Stimulated activated CD4-positive, alpha-beta T cell treated with anti-CD3 and anti-CD28 coated beads, Interleukin-4, amount 100 ng/mL, for 4 hours (primary cell): ENCODE results near the gene SRGAP2.
"Not testable (repeated sequence)": the region's sequence is repeated elsewhere in the genome, so short reads cannot be mapped to it uniquely, and the experiment has no call there.

ENCODE experiments used
- DNase-seq, 2 experiments: peaks; one replicate each; pipeline ENCODE4 v3.0.0-alpha.2; 2020

SRGAP2 gene

GRCh38 chr1:206210802-206211201 lies 7.5 kb downstream of the SRGAP2 start:
- DNase-seq: not testable (repeated sequence)

DNA sequence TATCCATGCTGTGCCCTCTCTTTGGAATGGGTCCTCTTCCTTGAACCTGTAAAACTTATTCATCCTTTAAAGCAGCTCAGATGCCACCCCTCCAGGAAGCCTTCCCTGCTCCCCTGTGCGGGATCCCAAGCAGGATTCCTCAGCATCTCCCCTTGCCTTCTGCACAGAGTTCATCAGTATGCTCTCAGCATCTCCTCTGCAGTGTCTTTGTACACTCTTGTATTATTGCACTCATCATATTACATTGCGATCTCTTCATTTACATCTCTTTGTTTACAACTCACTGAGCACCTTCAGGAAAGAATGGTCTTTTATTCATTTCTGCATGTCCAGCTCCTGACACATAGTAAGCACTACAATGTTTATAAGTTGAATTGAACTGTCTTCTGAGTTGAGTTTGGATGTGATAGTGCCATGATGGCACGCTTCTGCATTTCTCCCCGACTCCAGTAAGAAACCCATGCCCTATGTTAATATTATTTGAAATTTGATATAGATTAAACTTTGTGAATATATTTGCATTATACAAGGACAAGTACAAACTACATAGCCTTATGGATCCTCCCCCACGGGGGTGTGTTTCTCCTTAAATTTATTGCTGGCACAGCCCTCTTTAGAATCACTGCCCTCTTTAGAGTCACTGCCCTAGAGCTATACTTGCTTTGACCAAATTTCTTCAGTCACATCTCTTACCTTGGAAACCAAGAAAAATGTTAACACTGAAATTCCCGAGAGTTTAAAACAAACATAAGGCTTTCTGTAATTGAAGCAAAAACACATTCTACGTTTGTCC lies 12.5 kb downstream of the SRGAP2 start:
- not testable (repeated sequence) for DNase-seq

DNA sequence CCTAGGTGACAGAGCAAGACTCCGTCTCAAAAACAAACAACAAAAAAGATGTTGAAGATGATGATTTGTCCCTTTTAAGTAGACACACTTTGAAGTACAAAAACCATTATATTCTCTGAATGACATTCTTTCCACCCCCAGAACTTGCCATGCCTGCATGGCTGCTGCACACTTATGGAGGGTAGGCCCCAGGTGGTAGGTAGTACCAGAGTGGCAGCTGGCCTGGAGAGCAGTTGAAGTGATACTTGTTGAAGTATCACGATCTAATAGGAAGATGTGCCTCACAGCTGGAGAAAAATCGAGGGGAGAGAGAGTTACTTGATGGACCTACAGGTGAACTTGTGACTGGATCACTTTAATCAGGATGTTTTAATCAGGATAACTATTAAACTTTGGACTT lies 14.9 kb downstream of the SRGAP2 start:
- not testable (repeated sequence) for DNase-seq

DNA sequence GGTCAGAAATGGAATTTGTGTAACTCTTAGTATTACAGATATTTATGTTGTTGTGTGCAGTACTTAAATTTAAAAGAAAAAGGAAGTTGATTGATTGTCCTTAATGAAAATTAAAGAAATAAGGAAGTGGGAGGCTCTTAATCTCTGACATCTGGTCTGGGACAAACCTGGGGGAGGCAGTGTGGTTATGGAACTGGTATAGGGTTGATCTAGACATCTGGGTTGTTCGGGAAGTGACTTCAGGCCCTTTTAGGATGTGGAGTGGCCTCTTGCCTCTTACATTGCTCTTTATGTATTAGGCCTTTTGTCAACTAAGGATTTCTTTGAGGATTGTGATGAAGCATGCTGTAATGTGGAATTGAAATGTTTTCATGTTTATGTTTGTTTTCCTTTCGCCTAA lies 15.4 kb downstream of the SRGAP2 start:
- not testable (repeated sequence) for DNase-seq

GRCh38 chr1:206219514-206220331 lies 16.4 kb downstream of the SRGAP2 start:
- not testable (repeated sequence) for DNase-seq

GRCh38 chr1:206220332-206221000 lies 17.1 kb downstream of the SRGAP2 start:
- DNase-seq: not testable (repeated sequence)

GRCh38 chr1:206221585-206221984 lies 18.2 kb downstream of the SRGAP2 start:
- DNase-seq: not testable (repeated sequence)

DNA sequence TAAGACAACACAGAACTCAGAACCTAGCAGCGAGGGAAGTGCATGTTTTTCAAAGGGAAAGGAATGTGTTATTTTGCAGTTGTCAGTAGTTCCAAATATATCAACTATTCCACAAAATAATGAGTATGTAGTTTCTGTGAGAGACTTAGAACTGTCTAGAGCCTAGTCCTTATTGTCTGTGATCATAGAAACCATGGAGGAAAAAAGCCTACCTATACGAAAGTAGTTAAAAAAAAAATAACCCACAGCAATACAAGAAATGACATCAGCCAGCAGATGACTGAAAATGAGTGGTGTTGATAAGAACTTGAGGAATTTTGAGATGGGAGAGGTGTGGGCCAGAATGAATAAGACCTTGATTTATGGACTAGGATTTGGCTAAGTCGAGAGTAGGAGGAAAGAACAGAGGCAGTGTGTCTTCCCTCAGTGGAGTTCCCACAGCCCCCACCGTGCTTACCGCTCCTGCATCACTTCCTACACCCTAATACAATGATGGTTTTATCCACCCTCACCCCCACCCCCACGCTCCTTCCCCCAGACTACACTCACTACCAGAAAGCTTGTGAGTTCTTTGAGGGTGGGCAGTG lies 20.9 kb downstream of the SRGAP2 start:
- not testable (repeated sequence) for DNase-seq

GRCh38 chr1:206225386-206225785 lies 22.0 kb downstream of the SRGAP2 start:
- DNase-seq: not testable (repeated sequence)

GRCh38 chr1:206226886-206227285 lies 23.5 kb downstream of the SRGAP2 start:
- not testable (repeated sequence) for DNase-seq

- not testable (repeated sequence) for DNase-seq
These were observed 25.9 kb downstream of the SRGAP2 start for GRCh38 chr1:206229286-206229685.

DNA sequence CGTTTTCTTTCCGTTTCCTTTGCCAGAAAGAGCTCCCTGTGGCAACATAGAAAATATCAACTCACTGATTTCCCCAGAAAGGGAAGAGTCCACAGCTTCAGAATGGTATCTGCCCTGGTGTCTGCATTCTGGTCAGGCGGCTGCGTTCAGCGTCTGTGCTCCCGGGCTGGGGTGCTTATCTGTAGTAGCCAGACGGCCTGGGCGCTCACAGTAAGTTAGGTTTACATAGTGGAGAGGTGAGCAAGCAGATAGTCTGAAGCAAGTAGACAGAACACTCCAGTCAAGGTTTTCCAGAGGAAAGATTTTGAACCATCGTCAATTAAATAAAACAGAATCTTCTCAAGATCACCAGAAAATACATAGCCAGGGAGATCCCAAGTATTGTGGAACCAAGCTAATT lies 28.6 kb downstream of the SRGAP2 start:
- DNase-seq: not testable (repeated sequence)

DNA sequence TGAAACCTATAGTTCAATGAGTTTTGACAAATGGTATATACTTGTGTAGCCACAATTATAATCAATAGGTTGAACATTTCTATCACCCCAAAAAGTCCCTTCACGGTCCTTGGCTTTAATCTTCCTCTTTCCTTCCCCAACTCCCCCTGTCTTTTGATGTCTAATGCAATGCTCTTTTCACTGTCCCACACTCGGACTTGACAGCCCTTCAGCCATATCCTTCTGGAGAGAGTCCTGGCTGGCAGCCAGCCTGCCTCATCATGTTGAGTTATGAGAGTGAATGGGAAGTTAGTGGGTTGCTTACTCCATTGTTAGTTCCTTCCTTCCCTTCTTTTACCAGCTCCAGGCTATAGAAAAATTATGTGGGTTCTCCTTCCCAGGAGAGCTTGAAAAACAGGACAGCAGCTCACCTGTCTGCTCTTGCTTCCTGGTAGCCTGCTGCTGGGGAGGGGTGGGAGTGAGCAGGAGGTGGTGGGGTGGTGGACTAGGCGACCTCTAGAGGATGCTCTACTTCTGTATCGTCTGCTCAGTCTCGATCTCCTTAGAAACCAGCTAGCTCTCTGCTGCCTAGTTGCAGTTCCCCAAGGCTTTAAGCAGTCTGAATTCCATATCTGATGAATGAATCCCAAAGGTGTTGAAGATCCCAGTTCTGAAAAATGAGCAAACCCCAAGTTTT lies 29.8 kb downstream of the SRGAP2 start:
- DNase-seq: not testable (repeated sequence)

DNA sequence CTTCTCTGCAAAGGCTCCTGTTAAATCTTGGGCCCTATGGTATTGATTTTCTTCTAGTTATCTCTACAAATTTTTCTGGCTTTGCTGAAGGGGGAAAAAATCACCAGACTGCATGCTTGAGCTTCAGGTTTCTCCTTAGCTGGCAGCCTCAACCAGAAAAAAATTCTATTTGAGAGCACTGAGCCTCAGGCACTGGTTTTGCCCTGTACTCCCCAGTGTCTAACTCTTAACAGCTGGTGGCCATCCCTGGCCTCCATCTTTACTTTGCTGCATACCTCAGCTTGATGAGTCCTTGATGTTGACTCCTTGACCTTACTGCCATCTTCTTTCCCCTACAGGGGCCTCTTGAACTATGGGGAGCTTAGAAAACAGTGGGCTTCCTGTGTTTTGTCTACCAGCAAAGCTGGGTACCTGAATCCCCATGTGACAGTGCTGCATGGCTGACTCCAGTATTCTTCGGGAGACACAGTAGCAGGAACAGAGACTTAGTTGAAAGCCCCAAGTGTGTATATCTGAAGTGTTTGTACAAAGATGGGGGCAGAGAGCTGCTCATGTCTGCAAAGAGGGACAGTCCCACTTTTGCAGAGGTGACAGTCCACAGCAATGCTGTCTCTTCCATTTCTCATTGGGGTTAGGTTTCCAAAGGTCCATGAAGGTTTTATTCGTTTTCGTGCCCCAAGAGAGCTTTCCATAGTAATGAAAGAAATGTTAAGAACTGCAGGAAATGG lies 31.0 kb downstream of the SRGAP2 start:
- not testable (repeated sequence) for DNase-seq

- DNase-seq: not testable (repeated sequence)
These were observed 31.8 kb downstream of the SRGAP2 start for GRCh38 chr1:206235190-206235589.

DNA sequence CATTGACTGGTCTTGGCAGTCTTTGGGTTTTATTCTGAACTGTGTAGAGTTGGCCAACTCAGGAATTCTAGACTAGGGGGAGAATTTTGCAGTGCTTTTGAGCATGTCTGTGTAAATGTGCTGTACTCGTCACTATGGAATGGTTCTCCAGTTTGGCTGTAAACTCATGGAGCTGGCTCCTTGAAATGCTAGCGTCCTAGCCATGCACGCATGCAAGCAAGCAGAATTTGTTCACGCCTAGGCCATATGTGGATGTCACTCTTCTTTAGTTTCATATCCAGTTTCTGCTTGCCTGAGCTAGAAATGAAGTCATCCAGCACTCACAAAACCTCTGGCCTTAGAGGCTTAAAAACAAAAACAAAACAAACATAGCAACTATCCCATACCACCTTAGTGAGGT lies 36.9 kb downstream of the SRGAP2 start:
- DNase-seq: not testable (repeated sequence)

- DNase-seq: not testable (repeated sequence)
These were observed 40.0 kb downstream of the SRGAP2 start for GRCh38 chr1:206243335-206243734.

DNA sequence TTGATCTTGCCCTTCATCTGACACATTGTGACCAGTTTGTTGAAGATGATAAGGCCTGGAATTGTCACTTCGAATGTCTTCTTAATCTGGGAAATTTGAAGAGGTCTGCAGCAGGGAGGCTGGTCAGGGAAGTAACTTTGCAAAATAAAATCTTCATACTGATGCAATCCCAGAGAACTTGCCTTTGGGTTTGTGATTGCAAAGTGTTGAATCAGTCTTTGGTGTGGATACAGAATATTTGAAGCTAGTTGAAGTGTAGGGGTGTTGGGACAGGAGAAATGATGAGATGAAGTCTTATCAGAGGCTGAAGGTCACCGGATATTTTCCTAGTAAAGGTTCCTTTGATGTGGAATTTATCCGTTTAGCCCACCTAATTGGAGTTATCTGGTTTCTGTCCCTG lies 42.1 kb downstream of the SRGAP2 start:
- not testable (repeated sequence) for DNase-seq

GRCh38 chr1:206246129-206246886 lies 43.0 kb downstream of the SRGAP2 start:
- DNase-seq: not testable (repeated sequence)

DNA sequence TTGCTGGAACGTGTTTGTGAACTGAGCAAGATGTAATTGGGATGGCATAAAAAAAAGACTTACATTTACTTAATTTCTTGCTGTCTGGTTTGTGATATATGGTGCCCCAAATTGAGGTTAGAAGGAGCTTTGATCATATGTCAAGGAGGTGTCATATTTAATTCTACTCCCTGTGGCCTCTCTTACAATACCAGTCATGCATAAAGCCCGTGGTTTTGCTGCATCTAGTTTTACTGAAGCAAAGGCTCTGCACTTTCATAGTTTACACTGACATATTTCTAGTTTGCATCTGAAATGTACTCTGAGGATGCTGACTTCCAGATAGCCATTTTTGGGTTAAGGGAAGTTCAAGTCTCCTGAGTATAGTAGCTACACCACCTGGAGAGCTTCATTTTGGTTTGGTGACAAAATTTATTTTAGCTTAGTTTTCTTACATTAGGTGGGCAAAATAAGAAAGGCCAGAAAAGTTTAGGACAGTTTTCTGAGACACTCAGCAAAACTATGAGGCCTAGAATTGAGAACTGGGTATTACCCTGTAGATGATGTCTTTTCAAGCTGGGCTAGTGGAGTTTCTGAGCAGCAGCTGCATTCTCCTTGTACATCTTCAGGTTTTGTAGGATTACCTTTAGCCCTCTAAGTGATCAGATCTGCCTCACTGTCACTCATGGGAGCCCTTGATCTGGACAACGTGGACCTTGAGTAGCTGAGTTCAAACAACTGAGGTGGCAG lies 47.8 kb downstream of the SRGAP2 start:
- DNase-seq: not testable (repeated sequence)
